ENCODE results near the gene WRAP73.

The WRAP73 gene

DNA sequence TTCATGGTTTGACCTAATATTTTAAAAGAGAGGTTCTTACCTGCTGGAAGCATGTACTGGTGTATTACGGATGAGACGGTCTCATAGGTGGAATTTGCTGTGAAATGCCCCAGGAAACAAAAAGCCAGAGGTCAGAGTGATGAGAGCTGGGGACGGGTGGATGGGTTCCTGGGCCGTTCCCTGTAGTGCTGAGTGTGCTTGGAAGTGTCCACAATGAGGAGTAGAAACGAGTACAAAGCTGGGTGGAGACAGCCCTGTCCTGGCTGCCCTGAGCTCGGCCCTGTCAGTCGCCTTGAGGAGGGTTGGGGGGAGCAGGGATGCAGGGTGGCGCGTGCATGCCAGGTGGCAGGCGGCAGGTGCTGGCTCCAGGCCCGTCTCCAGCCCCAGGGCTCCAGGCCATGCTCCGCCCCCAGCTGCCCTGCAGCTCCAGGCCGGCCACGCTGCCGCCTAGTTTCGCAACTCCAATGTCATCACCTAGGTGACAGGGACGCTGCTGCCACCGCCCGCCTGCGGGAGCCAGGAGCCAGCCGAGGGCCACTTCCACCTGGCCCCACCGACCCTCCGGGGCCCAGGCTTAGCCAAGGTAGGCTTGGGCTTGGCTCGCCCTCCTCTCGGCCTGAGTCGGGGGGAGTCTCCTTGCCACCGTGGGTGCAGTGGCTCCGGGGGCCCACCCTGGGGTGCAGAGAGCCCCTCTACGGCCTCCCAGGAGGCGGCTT is 18.8 kb upstream of the WRAP73 start:
- Mint-ChIP-seq H3K27ac (no peak overlapping the region), H3K4me3 (no peak overlapping the region), H3K27me3 (ENCODE audit: low read depth) (peaks cover 59% of the 10 kb centered on the region), H3K36me3 (ENCODE audit: low read depth) (no peaks in the 10 kb centered on the region), H3K9me3 (no peaks in the 10 kb centered on the region), H3K4me1 (peaks cover 15% of the 10 kb centered on the region)
- TF ChIP-seq, protein P1, sequence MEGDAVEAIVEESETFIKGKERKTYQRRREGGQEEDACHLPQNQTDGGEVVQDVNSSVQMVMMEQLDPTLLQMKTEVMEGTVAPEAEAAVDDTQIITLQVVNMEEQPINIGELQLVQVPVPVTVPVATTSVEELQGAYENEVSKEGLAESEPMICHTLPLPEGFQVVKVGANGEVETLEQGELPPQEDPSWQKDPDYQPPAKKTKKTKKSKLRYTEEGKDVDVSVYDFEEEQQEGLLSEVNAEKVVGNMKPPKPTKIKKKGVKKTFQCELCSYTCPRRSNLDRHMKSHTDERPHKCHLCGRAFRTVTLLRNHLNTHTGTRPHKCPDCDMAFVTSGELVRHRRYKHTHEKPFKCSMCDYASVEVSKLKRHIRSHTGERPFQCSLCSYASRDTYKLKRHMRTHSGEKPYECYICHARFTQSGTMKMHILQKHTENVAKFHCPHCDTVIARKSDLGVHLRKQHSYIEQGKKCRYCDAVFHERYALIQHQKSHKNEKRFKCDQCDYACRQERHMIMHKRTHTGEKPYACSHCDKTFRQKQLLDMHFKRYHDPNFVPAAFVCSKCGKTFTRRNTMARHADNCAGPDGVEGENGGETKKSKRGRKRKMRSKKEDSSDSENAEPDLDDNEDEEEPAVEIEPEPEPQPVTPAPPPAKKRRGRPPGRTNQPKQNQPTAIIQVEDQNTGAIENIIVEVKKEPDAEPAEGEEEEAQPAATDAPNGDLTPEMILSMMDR (IDR thresholded peaks at IDR 0.05; ENCODE audit: unreplicated experiment in 3 of 3) = no peak

DNA sequence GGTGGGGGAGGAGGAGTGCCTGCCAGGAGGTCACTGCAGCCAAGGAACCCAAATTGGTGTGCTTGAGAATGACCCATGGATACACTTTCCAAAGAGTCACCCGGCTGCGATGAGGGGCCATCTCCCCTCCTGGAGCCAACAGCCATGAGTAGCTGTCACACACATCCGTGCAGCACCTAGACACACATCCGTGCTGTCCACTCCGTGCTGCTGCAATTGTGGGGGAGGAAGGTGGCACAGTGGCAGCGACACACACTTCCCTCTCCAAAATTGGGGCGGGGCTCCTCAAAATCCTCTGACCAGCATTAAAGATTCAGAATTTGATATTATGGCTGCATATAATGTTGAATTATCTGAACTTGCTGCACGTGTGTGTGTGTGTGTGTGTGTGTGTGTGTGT is 18.2 kb upstream of the WRAP73 start:
- Mint-ChIP-seq H3K4me1 (peaks cover 9% of the 10 kb centered on the region), H3K27me3 (ENCODE audit: low read depth) (peaks cover 57% of the 10 kb centered on the region), H3K4me3 (no peak overlapping the region), H3K27ac (no peak overlapping the region), H3K36me3 (ENCODE audit: low read depth) (no peaks in the 10 kb centered on the region), H3K9me3 (no peaks in the 10 kb centered on the region)
- TF ChIP-seq, protein P1 (IDR thresholded peaks at IDR 0.05; ENCODE audit: unreplicated experiment in 3 of 3) = no peak

DNA sequence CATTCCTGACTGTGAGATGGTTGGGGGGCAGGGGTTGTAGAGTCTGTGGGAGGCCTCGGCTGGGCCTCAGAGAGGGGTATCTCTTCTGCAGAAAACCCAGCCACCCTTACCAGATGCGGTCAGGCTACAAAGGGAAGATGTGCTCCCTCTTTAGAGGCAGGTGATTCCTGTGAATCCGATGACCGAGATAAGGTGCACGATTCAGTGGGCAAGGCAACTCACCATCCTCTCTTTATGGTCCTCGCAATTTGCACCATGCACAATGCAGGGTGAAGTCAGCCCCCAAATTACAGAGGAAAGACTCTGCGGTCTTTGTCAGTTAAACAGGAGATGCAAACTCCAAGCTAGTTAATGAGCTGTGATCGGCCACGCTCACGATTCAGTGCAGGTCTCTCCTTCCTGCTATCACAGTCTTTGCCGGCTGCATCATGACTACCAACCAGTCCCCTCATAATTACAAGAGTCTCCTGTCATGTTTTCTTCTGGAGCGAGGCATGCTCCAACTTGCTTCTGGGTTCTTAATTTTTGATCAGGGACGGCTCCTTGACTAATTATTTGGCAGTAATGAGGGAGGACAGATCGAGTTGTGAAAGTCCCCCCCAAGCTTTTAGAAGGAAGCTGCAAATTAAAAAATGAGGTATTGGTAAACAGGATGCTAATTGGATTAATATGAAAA is 14.9 kb upstream of the WRAP73 start:
- TF ChIP-seq, protein P1 (IDR thresholded peaks at IDR 0.05; ENCODE audit: unreplicated experiment in 3 of 3) = no peak
- Mint-ChIP-seq H3K36me3 (ENCODE audit: low read depth) (no peaks in the 10 kb centered on the region), H3K4me1 (peaks cover 9% of the 10 kb centered on the region), H3K27ac (no peak overlapping the region), H3K4me3 (no peak overlapping the region), H3K27me3 (ENCODE audit: low read depth) (peaks cover 40% of the 10 kb centered on the region), H3K9me3 (no peaks in the 10 kb centered on the region)

DNA sequence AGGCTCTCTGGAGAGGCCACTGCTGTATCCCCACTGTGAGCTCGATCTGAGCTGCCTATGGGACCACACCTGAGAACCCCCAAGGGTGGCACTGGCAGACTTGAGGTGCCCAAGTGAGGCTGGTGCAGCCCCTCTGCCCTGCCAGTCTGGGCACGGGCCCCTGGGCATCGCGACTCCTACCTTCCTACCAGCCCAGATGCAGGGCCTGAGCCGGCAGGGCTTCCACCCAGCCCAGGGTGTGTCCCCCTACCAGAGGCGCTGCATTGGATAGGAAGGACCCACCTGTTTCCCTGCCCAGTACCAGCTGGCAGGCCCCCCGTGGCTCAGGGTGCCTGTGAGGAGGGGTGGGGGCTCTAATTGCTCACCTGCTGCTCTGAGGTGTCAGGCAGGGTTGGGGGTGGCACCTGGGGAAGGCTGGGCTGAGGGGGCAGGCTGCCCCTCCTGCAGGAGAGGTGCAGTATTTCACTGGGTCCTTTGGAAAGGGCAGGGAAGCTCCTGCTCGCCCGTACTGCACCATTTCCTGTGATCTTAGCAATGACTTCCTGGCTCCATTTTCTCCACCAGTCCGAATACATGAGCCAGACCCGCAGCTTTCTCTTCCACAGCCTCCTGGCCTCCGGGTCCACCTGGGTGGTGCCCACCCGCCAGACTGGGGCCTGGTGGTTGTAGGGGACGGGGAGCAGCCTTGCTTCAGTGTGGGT is 14.2 kb upstream of the WRAP73 start:
- peaks cover 39% of the 10 kb centered on the region for H3K27me3 Mint-ChIP-seq (ENCODE audit: low read depth)
- no peaks in the 10 kb centered on the region for H3K9me3 Mint-ChIP-seq
- H3K36me3 Mint-ChIP-seq (ENCODE audit: low read depth) = no peaks in the 10 kb centered on the region
- H3K4me3 Mint-ChIP-seq = no peak overlapping the region
- no peak overlapping the region for H3K27ac Mint-ChIP-seq
- peaks cover 9% of the 10 kb centered on the region for H3K4me1 Mint-ChIP-seq
- TF ChIP-seq, protein P1 (IDR thresholded peaks at IDR 0.05; ENCODE audit: unreplicated experiment in 3 of 3) = no peak

DNA sequence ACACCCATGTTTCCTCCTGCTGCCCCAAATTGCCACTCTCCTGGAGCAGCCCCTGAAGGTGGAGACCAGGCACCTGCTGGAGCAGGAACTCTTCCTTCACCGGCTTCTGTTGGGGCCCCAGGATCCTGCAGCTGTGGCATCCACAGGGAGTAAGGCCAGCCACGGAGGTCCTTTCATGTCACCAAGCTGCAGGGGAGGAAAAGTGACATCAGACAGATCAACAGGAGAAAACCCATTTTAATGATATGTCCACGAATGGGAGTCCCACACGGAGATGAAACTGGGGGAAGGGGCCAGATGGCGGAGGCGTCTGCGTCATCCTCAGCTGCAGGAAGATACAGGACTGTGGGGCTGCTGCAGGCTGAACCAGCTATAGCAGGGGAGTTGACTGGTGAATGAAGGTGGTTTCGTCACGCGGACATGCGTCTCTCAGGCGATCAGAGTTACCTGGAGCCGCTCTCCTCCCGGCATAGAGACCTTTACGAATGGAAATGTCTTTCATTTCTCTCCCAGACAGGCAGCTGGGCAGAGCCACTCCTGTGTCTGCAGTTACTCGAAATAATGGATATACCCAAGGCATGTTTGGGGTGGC is 12.3 kb upstream of the WRAP73 start:
- Mint-ChIP-seq H3K27ac (no peak overlapping the region), H3K27me3 (ENCODE audit: low read depth) (peaks cover 47% of the 10 kb centered on the region), H3K4me1 (no peaks in the 10 kb centered on the region), H3K4me3 (no peak overlapping the region), H3K36me3 (ENCODE audit: low read depth) (no peaks in the 10 kb centered on the region), H3K9me3 (no peaks in the 10 kb centered on the region)
- TF ChIP-seq, protein P1 (IDR thresholded peaks at IDR 0.05; ENCODE audit: unreplicated experiment in 3 of 3) = no peak
